Activated B cell treated with CpG ODN at 0.5 μM for 24 hours (primary cell): ENCODE results near the gene DAPK2. TPM values are rescaled to one million over a fixed set of nuclear protein-coding genes. Genes with fewer than 3 reads are reported as not detected.
A peak's percentile ranks its signal among the peaks of the same experiment; 100 is the strongest.

Experiments used
- ATAC-seq: fragments of 200-7000 bp; cut with Tn5 transposase; one replicate; pipeline ENCODE4 v1.10.0; 2021; ENCODE audit warnings: low read depth, mild to moderate bottlenecking, moderate library complexity
- CTCF ChIA-PET: fragments of 350-600 bp; sonication (Branson Sonifier 250); formaldehyde crosslinking; loops from one replicate; lab custom pipeline; 2021; ENCODE audit warnings: antibody characterized with exemption; lab: Charles Lee
- POLR2A ChIA-PET: fragments of 350-600 bp; sonication (Branson Sonifier 250); formaldehyde crosslinking; loops from one replicate; lab custom pipeline; 2021; ENCODE audit warnings: antibody characterized with exemption; lab: Charles Lee
- DNase-seq: peaks from one replicate; pipeline ENCODE4 v3.0.0; 2022
- H3K27ac Mint-ChIP-seq: one replicate; pipeline ENCODE4 v1.8.0; 2020; ENCODE audit warnings: mixed read lengths
- H3K27me3 Mint-ChIP-seq: one replicate; pipeline ENCODE4 v1.8.0; 2021; ENCODE audit warnings: mixed read lengths
- H3K36me3 Mint-ChIP-seq: one replicate; pipeline ENCODE4 v1.8.0; 2021; ENCODE audit warnings: low read depth, mixed read lengths
- H3K4me1 Mint-ChIP-seq: one replicate; pipeline ENCODE4 v1.8.0; 2021; ENCODE audit warnings: mixed read lengths
- H3K4me3 Mint-ChIP-seq: one replicate; pipeline ENCODE4 v1.8.0; 2020; ENCODE audit warnings: mild to moderate bottlenecking, mixed read lengths
- H3K9me3 Mint-ChIP-seq: one replicate; pipeline ENCODE4 v1.8.0; 2020; ENCODE audit warnings: mixed read lengths
- intact Hi-C: fragments of 100-400 bp; cut with micrococcal nuclease; formaldehyde crosslinking; loops from one replicate; pipeline ENCODE4 v1.15.1; 2024
- total RNA-seq: library from RNA; stranded (reverse); gene quantifications from 2 replicates; pipeline ENCODE4 v1.2.3, GENCODE V29; 2022
- TF ChIP-seq, protein P1 (sequence below): fragments of 200-600 bp; IDR thresholded peaks from one replicate; pipeline ENCODE4 v1.8.0; 2022; ENCODE audit warnings: antibody characterized with exemption, mild to moderate bottlenecking

The DAPK2 gene
- total RNA-seq, 1 donor from 2014 or later = 4.3 TPM

- intact Hi-C loops = no loop called here
- Mint-ChIP-seq H3K27ac (peak overlapping the region; percentile 89), H3K4me1 (peaks cover 32% of the 10 kb centered on the region), H3K9me3 (no peaks in the 10 kb centered on the region), H3K4me3 (peak overlapping the region; percentile 69), H3K27me3 (no peaks in the 10 kb centered on the region), H3K36me3 (no peaks in the 10 kb centered on the region)
- CTCF ChIA-PET = interaction anchor here (0.8 to 3.7 kb wide), 8 partner anchors 23 to 257 kb away, joined by 3 to 59 read pairs (median 5); partner anchors contain the start of gene DAPK2
- POLR2A ChIA-PET = interaction anchor here (1.5 to 2.8 kb wide), 2 partner anchors 23 to 36 kb away, joined by 5 to 25 read pairs; no protein-coding TSS in a partner anchor
- no peak for ATAC-seq
- TF ChIP-seq, protein P1, sequence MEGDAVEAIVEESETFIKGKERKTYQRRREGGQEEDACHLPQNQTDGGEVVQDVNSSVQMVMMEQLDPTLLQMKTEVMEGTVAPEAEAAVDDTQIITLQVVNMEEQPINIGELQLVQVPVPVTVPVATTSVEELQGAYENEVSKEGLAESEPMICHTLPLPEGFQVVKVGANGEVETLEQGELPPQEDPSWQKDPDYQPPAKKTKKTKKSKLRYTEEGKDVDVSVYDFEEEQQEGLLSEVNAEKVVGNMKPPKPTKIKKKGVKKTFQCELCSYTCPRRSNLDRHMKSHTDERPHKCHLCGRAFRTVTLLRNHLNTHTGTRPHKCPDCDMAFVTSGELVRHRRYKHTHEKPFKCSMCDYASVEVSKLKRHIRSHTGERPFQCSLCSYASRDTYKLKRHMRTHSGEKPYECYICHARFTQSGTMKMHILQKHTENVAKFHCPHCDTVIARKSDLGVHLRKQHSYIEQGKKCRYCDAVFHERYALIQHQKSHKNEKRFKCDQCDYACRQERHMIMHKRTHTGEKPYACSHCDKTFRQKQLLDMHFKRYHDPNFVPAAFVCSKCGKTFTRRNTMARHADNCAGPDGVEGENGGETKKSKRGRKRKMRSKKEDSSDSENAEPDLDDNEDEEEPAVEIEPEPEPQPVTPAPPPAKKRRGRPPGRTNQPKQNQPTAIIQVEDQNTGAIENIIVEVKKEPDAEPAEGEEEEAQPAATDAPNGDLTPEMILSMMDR = no peak
- DNase-seq = no peak
Measured at GRCh38 chr15:64009241-64009640, 37.0 kb downstream of the DAPK2 start.

- ChIA-PET POLR2A (interaction anchor here (1.5 kb wide), 1 partner anchor 37 kb away, joined by 5 read pairs; no protein-coding TSS in a partner anchor), CTCF (interaction anchor here (1.0 to 3.7 kb wide), 3 partner anchors 22 to 256 kb away, joined by 4 to 59 read pairs (median 5); no protein-coding TSS in a partner anchor)
- Mint-ChIP-seq H3K36me3 (no peaks in the 10 kb centered on the region), H3K27ac (no peak overlapping the region), H3K9me3 (no peaks in the 10 kb centered on the region), H3K4me3 (no peak overlapping the region), H3K4me1 (peaks cover 32% of the 10 kb centered on the region), H3K27me3 (no peaks in the 10 kb centered on the region)
- intact Hi-C loops = no loop called here
- ATAC-seq (no peak), DNase-seq (no peak)
- TF ChIP-seq, protein P1 = no peak
Measured at GRCh38 chr15:64008177-64008576, 38.1 kb downstream of the DAPK2 start.

DNA sequence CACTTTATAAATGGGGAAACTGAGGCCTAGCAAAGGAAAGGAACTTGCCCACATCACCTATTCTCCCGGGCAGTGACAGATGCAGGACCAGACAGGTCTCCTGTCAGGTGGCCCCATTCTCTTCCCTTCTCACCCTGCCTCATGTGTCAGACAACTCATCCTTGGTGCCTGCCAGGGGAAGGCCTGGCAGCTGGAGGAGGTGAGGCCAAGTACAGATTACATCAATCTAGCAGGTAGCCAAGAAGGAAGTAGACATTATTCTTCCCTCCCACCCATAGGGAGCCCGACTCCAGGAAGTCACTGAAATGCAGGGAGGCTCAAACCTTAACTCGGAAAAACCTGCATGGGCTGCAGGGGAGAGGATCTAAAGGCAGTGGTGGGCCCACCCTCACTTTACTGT is 39.6 kb downstream of the DAPK2 start:
- H3K9me3 Mint-ChIP-seq = no peaks in the 10 kb centered on the region
- no peak overlapping the region for H3K4me3 Mint-ChIP-seq
- H3K27me3 Mint-ChIP-seq = no peaks in the 10 kb centered on the region
- TF ChIP-seq, protein P1 = no peak
- H3K36me3 Mint-ChIP-seq = no peaks in the 10 kb centered on the region
- ChIA-PET POLR2A (no interaction called here), CTCF (interaction anchor here (0.7 to 1.2 kb wide), 2 partner anchors 61 to 152 kb away, joined by 3 read pairs; no protein-coding TSS in a partner anchor)
- H3K4me1 Mint-ChIP-seq = peaks cover 28% of the 10 kb centered on the region
- DNase-seq (no peak), ATAC-seq (no peak)
- intact Hi-C loops = no loop called here
- H3K27ac Mint-ChIP-seq = no peak overlapping the region

GRCh38 chr15:64004587-64004986 is 41.7 kb downstream of the DAPK2 start:
- H3K4me1 Mint-ChIP-seq = peaks cover 11% of the 10 kb centered on the region

DNA sequence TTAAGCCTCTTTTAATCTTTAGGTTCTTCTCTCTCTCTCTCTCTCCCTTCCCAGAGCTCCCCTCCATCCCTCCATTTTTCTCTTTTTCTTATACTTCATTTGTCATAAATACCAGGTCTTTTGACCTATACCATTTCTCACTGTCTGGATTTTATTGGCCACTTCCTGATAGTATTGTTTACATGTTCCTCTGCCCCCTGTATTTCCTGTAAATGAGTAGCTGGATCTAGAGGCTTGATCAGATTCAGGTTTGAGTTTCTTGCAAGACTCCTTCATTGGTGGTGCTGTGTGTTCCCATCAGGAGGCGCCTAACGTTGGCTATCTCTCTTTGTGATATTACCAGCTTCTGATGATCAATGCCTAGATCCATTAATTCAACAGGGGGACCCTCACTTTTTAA is 42.2 kb downstream of the DAPK2 start:
- ATAC-seq (no peak), DNase-seq (no peak)
- ChIA-PET POLR2A (interaction anchor here (0.6 to 0.7 kb wide), 2 partner anchors 15 to 114 kb away, joined by 5 to 13 read pairs; no protein-coding TSS in a partner anchor), CTCF (interaction anchor here (1.5 kb wide), 1 partner anchor 58 kb away, joined by 3 read pairs; no protein-coding TSS in a partner anchor)
- Mint-ChIP-seq H3K27ac (no peak overlapping the region), H3K9me3 (no peaks in the 10 kb centered on the region), H3K4me3 (no peak overlapping the region), H3K4me1 (peaks cover 10% of the 10 kb centered on the region), H3K36me3 (no peaks in the 10 kb centered on the region), H3K27me3 (no peaks in the 10 kb centered on the region)
- TF ChIP-seq, protein P1 = no peak
- intact Hi-C loops = no loop called here

More at GRCh38 chr15:64004587-64004986, 41.7 kb downstream of the DAPK2 start:
- no peak for ATAC-seq
- H3K27ac Mint-ChIP-seq = no peak overlapping the region
- ChIA-PET POLR2A (interaction anchor here (0.6 to 0.7 kb wide), 2 partner anchors 15 to 114 kb away, joined by 5 to 13 read pairs; no protein-coding TSS in a partner anchor), CTCF (interaction anchor here (1.5 kb wide), 1 partner anchor 59 kb away, joined by 3 read pairs; no protein-coding TSS in a partner anchor)
- TF ChIP-seq, protein P1 = no peak
- DNase-seq = no peak
- intact Hi-C loops = no loop called here
- no peak overlapping the region for H3K4me3 Mint-ChIP-seq
- no peaks in the 10 kb centered on the region for H3K36me3 Mint-ChIP-seq
- H3K9me3 Mint-ChIP-seq = no peaks in the 10 kb centered on the region
- no peaks in the 10 kb centered on the region for H3K27me3 Mint-ChIP-seq
